ENCODE results near the gene SINHCAF. TPM values are rescaled to one million over a fixed set of nuclear protein-coding genes. Genes with fewer than 3 reads are reported as not detected.
A peak's percentile ranks its signal among the peaks of the same experiment; 100 is the strongest.

SINHCAF gene
- total and polyA plus RNA-seq, 2 of the 8 experiments (the other 6 are each of a cell fraction or from before 2014, with no cell fraction given) = 138 to 576 TPM

GRCh38 chr12:31235868-31236395 is 90.0 kb downstream of the SINHCAF start:
- H2BK5ac ChIP-seq (ENCODE audit: low read depth, low read length) = no peak overlapping the region
- H3K36me3 ChIP-seq (ENCODE audit: control insufficient read depth in 2 of 4, insufficient read depth in 4 of 4, low read length in 3 of 4) = no peaks in the 10 kb centered on the region
- no peaks in the 10 kb centered on the region for H3K23me2 ChIP-seq (ENCODE audit: low read depth, low read length)
- no peak overlapping the region for H3K27ac ChIP-seq (ENCODE audit: low read depth, low read length)
- H2BK15ac ChIP-seq (ENCODE audit: low read length) = no peak overlapping the region
- no peak overlapping the region for H3K18ac ChIP-seq (ENCODE audit: extremely low read depth, low read length)
- peak overlapping the region; percentile 43; the same call in 1 of the 2 replicates for H2AFZ ChIP-seq (ENCODE audit: low read length)
- H3K4me1 ChIP-seq (replicated peaks in 1 of 4; ENCODE audit: control insufficient read depth in 3 of 4, insufficient read depth in 4 of 4, low read length in 3 of 4) = peaks cover 0 to 5% (median 3%) of the 10 kb centered on the region in 4 experiments; a peak in 5 of 7 replicates
- H4K20me1 ChIP-seq (replicated peaks in 1 of 2; ENCODE audit: control insufficient read depth in 1 of 2, insufficient read depth in 2 of 2, low read length in 2 of 2) = no peaks in the 10 kb centered on the region
- no peak overlapping the region for H4K5ac ChIP-seq (ENCODE audit: insufficient read length, low read depth, low read length)
- no peak overlapping the region for H3K4me2 ChIP-seq (ENCODE audit: insufficient read depth in 1 of 2, low read depth in 2 of 2, low read length in 2 of 2)
- no peak overlapping the region for H3K4ac ChIP-seq (replicated peaks; ENCODE audit: insufficient read length, low read depth, low read length)
- DNase-seq (ENCODE audit: low read depth in 1 of 2, low spot score in 2 of 2) (no peak), FAIRE-seq (no peak)
- H3K9me3 ChIP-seq (ENCODE audit: insufficient read depth in 2 of 2, low read depth in 1 of 2, low read length in 1 of 2) = 0 out of 4 replicates have a peak, but pooled peaks cover 0 to 5% of the 10 kb centered on the region in 2 experiments
- no peaks in the 10 kb centered on the region for H3K79me2 ChIP-seq (ENCODE audit: control insufficient read depth in 1 of 2, insufficient read depth in 2 of 2, low read length in 2 of 2)
- WGBS, 2 experiments (ENCODE audit: extremely low coverage in 1 of 2, insufficient coverage in 1 of 2, insufficient read length in 1 of 2, insufficient replicate concordance in 2 of 2, low coverage in 1 of 2, low lambda C conversion rate in 2 of 2, missing lambda C conversion rate in 1 of 2) = 88% methylated on average over 9 of the region's 9 CpGs; no CpG with 5 or more reads in 1 of the 2 experiments
- no peak overlapping the region for H4K8ac ChIP-seq (ENCODE audit: extremely low read depth, insufficient read depth, low read length)
- H3K23ac ChIP-seq (ENCODE audit: insufficient read length) = no peak overlapping the region
- no peak overlapping the region for H3K4me3 ChIP-seq (ENCODE audit: extremely low read depth in 1 of 4, insufficient read depth in 2 of 4, low read depth in 3 of 4, low read length in 4 of 4)
- ChIA-PET POLR2A (ENCODE audit: partially characterized antibody) (interaction anchor here (1.6 kb wide), 1 partner anchor 9 kb away, joined by 4 read pairs; no protein-coding TSS in a partner anchor), CTCF (ENCODE audit: partially characterized antibody) (interaction anchor here (1.0 to 12.2 kb wide), 12 partner anchors 9 to 388 kb away, joined by 3 to 231 read pairs (median 5); no protein-coding TSS in a partner anchor)
- no peak overlapping the region for H3K14ac ChIP-seq (ENCODE audit: insufficient read length)
- H2BK12ac ChIP-seq (ENCODE audit: low read depth, low read length) = no peak overlapping the region
- no peak overlapping the region for H2BK20ac ChIP-seq (ENCODE audit: low read length)
- H2AK5ac ChIP-seq (ENCODE audit: low read depth, low read length) = no peak overlapping the region
- no peaks in the 10 kb centered on the region for H3K79me1 ChIP-seq (ENCODE audit: low read depth, low read length)
- no peak overlapping the region for H3K56ac ChIP-seq (replicated peaks; ENCODE audit: insufficient read length, low read depth, low read length)
- H4K91ac ChIP-seq (replicated peaks; ENCODE audit: insufficient read length, low read length) = no peak overlapping the region
- H2BK120ac ChIP-seq (replicated peaks; ENCODE audit: low read depth, low read length) = no peak overlapping the region
- no peak overlapping the region for H3K9ac ChIP-seq (replicated peaks in 1 of 4; ENCODE audit: extremely low read depth in 1 of 4, low read depth in 3 of 4, low read length in 3 of 4)
- TF ChIP-seq GTF2F1 (IDR thresholded peaks at IDR 0.05; ENCODE audit: borderline replicate concordance, low read depth, low read length) (no peak), CEBPB (IDR thresholded peaks at IDR 0.05; ENCODE audit: low read depth, low read length) (no peak), YY1 (IDR thresholded peaks at IDR 0.05; ENCODE audit: low read depth, low read length) (no peak), POLR2A (IDR thresholded peaks at IDR 0.05; ENCODE audit: control extremely low read depth in 1 of 2, low read depth in 2 of 2, low read length in 2 of 2) (no peak), NANOG (IDR thresholded peaks at IDR 0.05; ENCODE audit: insufficient read depth, low read depth, low read length, poor library complexity, severe bottlenecking) (no peak), KDM1A (IDR thresholded peaks at IDR 0.05; ENCODE audit: borderline replicate concordance, low read length) (no peak), MAX (IDR thresholded peaks at IDR 0.05) (no peak), HDAC6 (IDR thresholded peaks at IDR 0.05; ENCODE audit: low read depth, low read length) (no peak), CREB1 (IDR thresholded peaks at IDR 0.05) (no peak)
- H3K27me3 ChIP-seq (replicated peaks in 1 of 4; ENCODE audit: control insufficient read depth in 3 of 4, extremely low read depth in 1 of 4, insufficient read depth in 3 of 4, low read length in 3 of 4) = 0 out of 7 replicates have a peak, but pooled peaks cover 0 to 3% (median 0%) of the 10 kb centered on the region in 4 experiments
